Skeletal muscle tissue (tissue), 4 donors: Measurements from ENCODE around the gene EPHA7. TPM values are rescaled to one million over a fixed set of nuclear protein-coding genes. Genes with fewer than 3 reads are reported as not detected.

Experiments
- H3K27ac ChIP-seq: one replicate; pipeline ENCODE4 v1.7.0; 2013; ENCODE audit warnings: mild to moderate bottlenecking, low read depth, low read length, inconsistent platforms
- H3K27me3 ChIP-seq, 3 donors: one replicate each; pipeline ENCODE4 v1.7.0; 2013; ENCODE audit warnings: low read length in 3 of 3; ENCODE audit not compliant: control insufficient read depth in 3 of 3, insufficient read depth in 3 of 3
- H3K36me3 ChIP-seq, 3 donors: one replicate each; pipeline ENCODE4 v1.7.0; 2013; ENCODE audit warnings: low read length in 3 of 3; ENCODE audit not compliant: control insufficient read depth in 3 of 3, insufficient read depth in 3 of 3
- H3K4me1 ChIP-seq, 3 donors: one replicate each; pipeline ENCODE4 v1.7.0; 2013; ENCODE audit warnings: low read length in 3 of 3, mild to moderate bottlenecking in 3 of 3; ENCODE audit not compliant: control insufficient read depth in 3 of 3, insufficient read depth in 3 of 3
- H3K4me3 ChIP-seq, 3 donors: one replicate each; pipeline ENCODE4 v1.7.0; 2013; ENCODE audit warnings: low read length in 3 of 3
- H3K9ac ChIP-seq, 3 donors: one replicate each; pipeline ENCODE4 v1.7.0; 2013; ENCODE audit warnings: low read length in 3 of 3, mild to moderate bottlenecking in 3 of 3, moderate library complexity in 2 of 3, low read depth in 1 of 3
- H3K9me3 ChIP-seq, 3 donors: one replicate each; pipeline ENCODE4 v1.7.0; 2013; ENCODE audit warnings: low read length in 3 of 3; ENCODE audit not compliant: control insufficient read depth in 3 of 3
- total RNA-seq: library from RNA; depleted of rRNA; stranded (reverse); fragments of >200 nt; gene quantifications from one replicate; pipeline ENCODE4 v1.2.3, GENCODE V29; 2014
- donor health status: Osteomylitis.

EPHA7 gene
- total RNA-seq, 1 donor from 2014 or later = 8.4 TPM

DNA sequence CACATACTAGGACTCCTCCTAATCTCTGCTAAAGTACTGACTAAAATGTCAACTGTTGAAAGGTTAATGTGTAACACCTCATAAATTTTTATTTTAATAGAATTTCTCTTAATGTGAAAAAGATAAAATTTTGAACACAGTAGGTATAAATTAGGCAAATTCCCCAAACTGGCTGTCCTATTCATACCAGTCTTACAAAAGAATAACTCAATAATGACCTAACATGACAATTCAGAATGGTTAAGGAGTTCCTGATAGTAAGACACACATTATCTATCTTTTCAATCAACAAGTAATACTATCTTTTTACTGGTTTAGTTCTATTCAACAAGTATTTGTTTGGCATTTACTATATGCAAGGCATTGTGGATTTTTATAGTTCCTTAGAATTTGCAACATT is 141.1 kb downstream of the EPHA7 start:
- Histone ChIP-seq H3K27ac (no peak overlapping the region), H3K9me3 (no peaks in the 10 kb centered on the region), H3K4me1 (no peaks in the 10 kb centered on the region), H3K4me3 (no peak overlapping the region), H3K36me3 (no peaks in the 10 kb centered on the region), H3K27me3 (no peaks in the 10 kb centered on the region), H3K9ac (no peak overlapping the region)

DNA sequence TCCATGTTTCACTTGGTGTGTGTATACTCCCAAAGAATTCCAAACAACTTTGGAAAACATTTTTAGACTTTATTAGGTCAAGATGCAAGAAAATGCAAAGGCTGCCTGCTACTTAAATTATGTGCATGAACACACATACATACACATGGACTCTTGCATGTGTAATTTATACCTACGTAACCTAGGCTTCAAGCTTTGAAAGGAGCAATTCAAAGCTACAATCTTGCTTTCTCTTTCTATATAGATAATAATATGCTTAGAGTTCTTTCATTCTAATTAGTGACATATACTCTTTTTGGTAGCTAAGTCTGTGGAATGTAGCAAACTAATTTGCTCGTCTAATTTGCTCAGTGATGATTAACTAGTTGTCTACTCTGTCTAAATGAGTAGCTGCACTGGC is 146.5 kb downstream of the EPHA7 start:
- no peaks in the 10 kb centered on the region for H3K27me3 ChIP-seq
- no peak overlapping the region for H3K4me3 ChIP-seq
- no peaks in the 10 kb centered on the region for H3K4me1 ChIP-seq
- H3K9me3 ChIP-seq = no peaks in the 10 kb centered on the region
- H3K27ac ChIP-seq = no peak overlapping the region
- H3K9ac ChIP-seq = no peak overlapping the region
- H3K36me3 ChIP-seq = no peaks in the 10 kb centered on the region

DNA sequence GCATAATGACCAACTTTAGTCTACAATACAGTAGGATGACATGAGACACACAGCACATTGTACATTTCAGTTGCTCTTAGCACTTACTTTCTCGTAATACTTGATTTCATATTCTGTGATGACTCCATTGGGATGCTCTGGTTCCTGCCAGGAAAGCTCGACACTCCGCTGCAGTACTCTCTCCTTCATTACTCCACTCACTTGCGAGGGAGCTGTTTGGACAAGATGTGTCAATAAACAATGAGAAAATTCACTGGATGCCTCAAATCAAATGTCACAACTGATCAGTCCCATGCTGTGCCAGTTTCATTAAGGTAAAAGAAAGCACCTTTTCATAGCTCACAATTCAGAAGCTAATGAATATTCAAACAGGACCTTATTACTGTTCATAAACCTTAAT is 147.1 kb downstream of the EPHA7 start:
- no peaks in the 10 kb centered on the region for H3K4me1 ChIP-seq
- no peaks in the 10 kb centered on the region for H3K36me3 ChIP-seq
- H3K27ac ChIP-seq = no peak overlapping the region
- H3K4me3 ChIP-seq = no peak overlapping the region
- no peak overlapping the region for H3K9ac ChIP-seq
- no peaks in the 10 kb centered on the region for H3K9me3 ChIP-seq
- H3K27me3 ChIP-seq = no peaks in the 10 kb centered on the region

DNA sequence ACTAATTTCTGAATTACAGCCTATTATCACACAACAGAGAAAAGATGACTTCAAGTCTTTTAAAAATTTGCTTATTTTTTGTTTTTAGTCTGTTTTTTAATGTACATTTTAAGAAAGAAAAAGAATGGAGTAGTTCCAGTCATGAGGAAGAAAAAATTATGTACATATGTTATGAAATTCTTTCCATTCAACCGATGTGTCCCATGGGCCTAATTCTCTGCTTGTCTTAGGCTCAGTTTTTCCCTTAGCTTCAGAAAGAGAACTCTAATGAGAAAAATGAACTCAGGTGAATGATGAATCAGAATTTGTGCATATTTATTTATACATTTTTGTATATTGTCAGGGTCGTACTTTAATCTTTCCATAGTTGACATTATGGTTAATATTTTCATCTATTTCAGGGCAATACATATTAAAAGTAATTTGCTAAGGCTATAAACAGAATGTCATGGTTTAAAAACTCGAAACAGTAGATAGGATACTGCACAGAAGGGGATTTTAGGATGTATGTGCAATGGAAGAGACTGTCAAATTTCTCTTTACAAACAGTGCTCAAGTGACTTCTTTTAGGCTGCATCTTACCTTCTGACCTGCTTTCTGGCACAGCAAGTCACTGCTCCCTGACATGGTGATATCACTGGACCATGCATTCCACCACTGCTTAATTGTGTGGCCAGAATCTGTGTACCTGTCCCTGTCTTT is 153.1 kb downstream of the EPHA7 start:
- Histone ChIP-seq H3K4me3 (no peak overlapping the region), H3K9ac (no peak overlapping the region), H3K4me1 (no peaks in the 10 kb centered on the region), H3K27me3 (no peaks in the 10 kb centered on the region), H3K27ac (no peak overlapping the region), H3K9me3 (no peaks in the 10 kb centered on the region), H3K36me3 (no peaks in the 10 kb centered on the region)

DNA sequence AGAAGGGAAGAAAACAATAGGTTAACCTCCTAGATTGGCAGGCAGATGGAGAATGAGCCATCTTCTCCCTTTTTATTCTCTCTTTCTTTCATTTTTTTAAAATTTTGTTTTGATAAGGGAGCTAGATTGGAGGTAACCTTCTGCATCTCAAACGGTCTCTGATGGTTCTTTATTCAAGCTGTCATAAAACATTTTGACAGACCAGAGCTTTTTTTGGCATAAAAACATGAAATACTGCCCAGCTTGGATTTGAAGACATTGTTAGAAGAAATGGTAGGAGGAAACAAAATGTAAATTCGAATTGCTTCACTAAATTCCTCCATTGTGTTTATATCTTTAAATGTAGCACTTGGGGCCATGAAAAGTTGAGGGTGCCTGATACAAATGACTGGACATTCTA is 158.5 kb downstream of the EPHA7 start:
- Histone ChIP-seq H3K9me3 (no peaks in the 10 kb centered on the region), H3K4me1 (no peaks in the 10 kb centered on the region), H3K27me3 (no peaks in the 10 kb centered on the region), H3K27ac (no peak overlapping the region), H3K36me3 (no peaks in the 10 kb centered on the region), H3K4me3 (no peak overlapping the region), H3K9ac (no peak overlapping the region)

DNA sequence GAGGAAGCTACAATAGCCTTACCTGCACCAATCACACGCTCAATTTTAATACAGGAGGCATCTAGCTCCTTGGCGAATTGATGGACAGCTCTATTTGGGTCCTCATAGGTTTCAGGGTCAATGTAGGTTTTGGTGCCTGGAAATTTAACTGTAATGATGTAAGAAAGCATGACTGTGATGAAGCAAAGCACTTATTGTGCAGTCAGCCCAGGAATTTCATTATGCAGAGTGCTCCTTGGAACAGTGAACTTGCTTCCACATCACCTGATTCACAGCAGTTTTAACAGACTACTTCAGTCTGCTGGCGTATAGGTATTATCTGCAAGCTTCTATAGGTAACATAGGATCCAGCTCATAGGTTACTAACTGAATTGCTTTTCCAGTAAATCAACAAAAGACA is 160.0 kb downstream of the EPHA7 start:
- no peak overlapping the region for H3K27ac ChIP-seq
- H3K4me3 ChIP-seq = no peak overlapping the region
- H3K36me3 ChIP-seq = no peaks in the 10 kb centered on the region
- H3K27me3 ChIP-seq = no peaks in the 10 kb centered on the region
- H3K9ac ChIP-seq = no peak overlapping the region
- no peaks in the 10 kb centered on the region for H3K9me3 ChIP-seq
- H3K4me1 ChIP-seq = no peaks in the 10 kb centered on the region

DNA sequence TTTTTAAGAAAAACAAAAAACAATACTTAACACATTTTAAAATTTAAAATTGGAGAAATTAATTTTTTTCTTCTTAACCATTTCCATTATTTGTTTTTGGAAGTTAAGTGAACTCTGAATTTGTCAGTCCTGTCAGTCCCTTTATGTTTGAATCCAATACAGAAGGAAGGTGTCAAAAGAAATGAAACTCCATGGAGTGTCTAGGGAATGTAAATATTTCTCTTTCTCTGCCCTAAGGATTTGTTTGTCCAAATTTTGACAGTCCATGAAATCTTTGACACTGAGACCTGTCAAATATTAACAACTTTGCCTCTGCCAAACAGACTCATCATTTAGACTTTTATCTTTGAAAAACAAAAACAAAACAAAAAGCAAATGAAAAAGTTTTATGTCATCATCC is 166.4 kb downstream of the EPHA7 start:
- no peak overlapping the region for H3K9ac ChIP-seq
- no peaks in the 10 kb centered on the region for H3K36me3 ChIP-seq

DNA sequence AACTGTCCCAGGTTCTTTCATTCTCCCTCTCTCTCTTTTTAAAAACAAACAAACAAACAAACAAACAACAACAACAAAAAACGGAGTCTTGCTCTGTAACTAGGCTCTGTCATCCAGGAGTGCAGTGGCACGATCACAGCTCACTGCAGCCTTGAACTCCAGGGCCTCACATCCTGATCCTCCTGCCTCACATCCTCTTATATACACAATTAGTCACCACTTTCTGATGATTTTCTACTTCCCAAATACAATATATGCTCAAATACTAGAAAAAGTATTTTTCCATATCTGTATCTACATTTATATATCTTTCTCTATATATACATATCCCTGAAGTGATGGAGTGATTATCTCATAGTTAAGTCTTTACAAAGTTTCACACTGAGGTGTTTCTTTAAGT is 170.7 kb downstream of the EPHA7 start:
- no peaks in the 10 kb centered on the region for H3K36me3 ChIP-seq
- H3K27me3 ChIP-seq = no peaks in the 10 kb centered on the region
- no peak overlapping the region for H3K4me3 ChIP-seq
- H3K27ac ChIP-seq = no peak overlapping the region
- H3K9ac ChIP-seq = no peak overlapping the region
- H3K9me3 ChIP-seq = no peaks in the 10 kb centered on the region
- H3K4me1 ChIP-seq = no peaks in the 10 kb centered on the region

More for the DNA sequence above, 166.4 kb downstream of the EPHA7 start:
- Histone ChIP-seq H3K27me3 (no peaks in the 10 kb centered on the region), H3K4me1 (no peaks in the 10 kb centered on the region), H3K4me3 (no peak overlapping the region), H3K9me3 (no peaks in the 10 kb centered on the region), H3K27ac (no peak overlapping the region)

DNA sequence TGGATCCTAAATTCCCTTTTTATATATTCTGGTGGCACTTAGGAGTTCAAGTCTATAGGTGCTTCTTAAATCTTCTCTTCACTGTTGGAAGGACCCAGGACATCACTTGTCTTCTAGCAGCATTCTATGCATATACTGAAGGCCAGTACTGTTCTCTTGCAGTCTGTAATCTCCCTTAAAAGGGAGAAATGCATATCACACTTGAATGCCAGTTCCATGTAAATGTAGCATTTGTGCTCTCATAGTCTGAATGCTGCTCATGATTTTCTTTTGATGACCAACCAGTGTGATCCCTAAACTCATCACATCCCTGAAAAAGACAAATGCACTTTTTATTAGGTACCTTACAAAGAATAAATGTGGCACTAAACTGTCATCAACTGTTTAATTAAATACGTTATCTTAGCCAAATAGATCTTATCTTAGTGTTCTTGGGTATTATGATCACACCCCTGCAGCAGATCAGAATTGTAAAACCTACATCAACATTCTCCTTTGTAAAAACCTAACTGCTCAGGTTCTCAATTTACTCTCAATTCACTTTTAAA is 176.1 kb downstream of the EPHA7 start:
- H3K27me3 ChIP-seq = no peaks in the 10 kb centered on the region
- H3K36me3 ChIP-seq = no peaks in the 10 kb centered on the region
- H3K9ac ChIP-seq = no peak overlapping the region
- no peaks in the 10 kb centered on the region for H3K4me1 ChIP-seq
- H3K27ac ChIP-seq = no peak overlapping the region
- no peaks in the 10 kb centered on the region for H3K9me3 ChIP-seq
- H3K4me3 ChIP-seq = no peak overlapping the region

DNA sequence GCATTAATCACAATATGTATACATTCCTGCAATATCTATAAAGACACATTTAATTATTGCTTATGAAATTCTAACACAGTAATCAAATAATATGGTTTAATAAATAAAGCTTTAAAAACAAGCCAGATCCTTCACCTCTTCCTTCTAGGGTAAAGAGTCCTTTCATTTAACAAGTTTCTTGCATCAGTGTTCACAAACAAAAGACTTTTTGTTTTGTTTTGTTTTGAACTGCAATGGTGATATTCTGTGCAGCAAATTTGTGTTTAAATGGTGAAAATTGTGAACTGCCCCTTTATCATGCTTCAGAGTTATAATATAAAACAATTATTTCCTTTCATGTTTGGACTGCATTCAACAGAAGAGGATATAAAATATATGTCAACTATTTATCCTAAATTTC is 177.3 kb downstream of the EPHA7 start:
- Histone ChIP-seq H3K9ac (no peak overlapping the region), H3K27me3 (no peaks in the 10 kb centered on the region), H3K9me3 (no peaks in the 10 kb centered on the region), H3K4me1 (no peaks in the 10 kb centered on the region), H3K27ac (no peak overlapping the region), H3K36me3 (no peaks in the 10 kb centered on the region), H3K4me3 (no peak overlapping the region)
